B cell (primary cell): ENCODE measurements around the gene GTF3C6. TPM values are rescaled to one million over a fixed set of nuclear protein-coding genes. Genes with fewer than 3 reads are reported as not detected.

Experiments
- ATAC-seq: fragments of 200-7000 bp; cut with Tn5 transposase; one replicate; pipeline ENCODE4 v1.10.0; 2021; ENCODE audit warnings: low read depth, mild to moderate bottlenecking, moderate number of reproducible peaks, moderate library complexity
- CTCF ChIA-PET: fragments of 350-600 bp; sonication (Branson Sonifier 250); formaldehyde crosslinking; loops from one replicate; lab custom pipeline; 2021; ENCODE audit warnings: antibody characterized with exemption, inconsistent platforms; lab: Charles Lee
- POLR2A ChIA-PET: fragments of 350-600 bp; sonication (Branson Sonifier 250); formaldehyde crosslinking; loops from one replicate; lab custom pipeline; 2021; ENCODE audit warnings: antibody characterized with exemption; lab: Charles Lee
- DNase-seq: peaks from one replicate; pipeline ENCODE4 v3.0.0; 2013
- H2AFZ ChIP-seq: 2 replicates; pipeline ENCODE4 v1.6.1; 2012; ENCODE audit warnings: mild to moderate bottlenecking, low read depth, low read length; ENCODE audit not compliant: insufficient read depth, poor library complexity, severe bottlenecking
- H3K27ac ChIP-seq, 2 donors: 1 replicate in 1 of 2; 2 replicates in 1 of 2; pipeline ENCODE4 v1.5.1; 2012 to 2013; ENCODE audit warnings: low read length in 2 of 2, mild to moderate bottlenecking in 2 of 2, moderate library complexity in 1 of 2
- H3K27me3 ChIP-seq, 4 experiments: fragments of 200-600 bp in 1 of 4; sonication (generic) in 1 of 4; replicated peaks in 1 of 4; 1 replicate in 2 of 4; 2 replicates in 2 of 4; pipeline versions ENCODE4 v1.6.1 to v1.7.0; 2013 to 2016; ENCODE audit warnings: low read length in 3 of 4, mild to moderate bottlenecking in 2 of 4, mixed read lengths in 1 of 4, moderate library complexity in 1 of 4; ENCODE audit not compliant: insufficient read depth in 4 of 4, control insufficient read depth in 3 of 4; ENCODE audit errors: control extremely low read depth in 1 of 4
- H3K36me3 ChIP-seq, 2 experiments: replicated peaks in 1 of 2; 1 replicate in 1 of 2; 2 replicates in 1 of 2; pipeline versions ENCODE4 v1.6.1 to v1.7.1; 2013; ENCODE audit warnings: low read length in 1 of 2; ENCODE audit not compliant: insufficient read depth in 2 of 2, control insufficient read depth in 1 of 2; ENCODE audit errors: control extremely low read depth in 1 of 2, extremely low read depth in 1 of 2
- H3K4me1 ChIP-seq, 2 donors: fragments of 200-600 bp in 1 of 2; sonication (generic) in 1 of 2; 1 replicate in 1 of 2; 2 replicates in 1 of 2; pipeline versions ENCODE4 v1.5.1 to v1.6.1; 2013 to 2017; ENCODE audit warnings: low read length in 2 of 2; ENCODE audit not compliant: control insufficient read depth in 2 of 2, insufficient read depth in 2 of 2
- H3K4me2 ChIP-seq: replicated peaks from 2 replicates; pipeline ENCODE3; 2012; ENCODE audit warnings: mild to moderate bottlenecking, low read depth, low read length; ENCODE audit not compliant: poor library complexity, severe bottlenecking
- H3K4me3 ChIP-seq, 5 experiments: fragments of 200-600 bp in 1 of 5; sonication (generic) in 1 of 5; 1 replicate in 3 of 5; 2 replicates in 2 of 5; pipeline versions ENCODE4 v1.5.1 to v1.7.0; 2011 to 2016; ENCODE audit warnings: low read length in 4 of 5, mild to moderate bottlenecking in 4 of 5, low read depth in 2 of 5, control low read depth in 1 of 5, moderate library complexity in 1 of 5; ENCODE audit not compliant: insufficient read depth in 1 of 5; ENCODE audit errors: control extremely low read depth in 1 of 5, extremely low read depth in 1 of 5
- H3K79me2 ChIP-seq: fragments of 200-600 bp; sonication (generic); one replicate; pipeline ENCODE4 v1.6.0; 2016; ENCODE audit warnings: low read length; ENCODE audit not compliant: control insufficient read depth, insufficient read depth
- H3K9ac ChIP-seq: fragments of 200-600 bp; sonication (generic); 2 replicates; pipeline ENCODE4 v1.6.1; 2017; ENCODE audit warnings: mild to moderate bottlenecking, low read length, moderate library complexity
- H3K9me3 ChIP-seq, 3 donors: one replicate each; pipeline versions ENCODE4 v1.6.1 to v1.7.1; 2013; ENCODE audit warnings: low read length in 2 of 3; ENCODE audit not compliant: control insufficient read depth in 2 of 3, insufficient read depth in 1 of 3; ENCODE audit errors: control extremely low read depth in 1 of 3
- H4K20me1 ChIP-seq: 2 replicates; pipeline ENCODE4 v1.6.0; 2012; ENCODE audit warnings: mild to moderate bottlenecking, low read length; ENCODE audit not compliant: insufficient read depth, control insufficient read depth, poor library complexity, severe bottlenecking
- H3K27ac Mint-ChIP-seq: one replicate; pipeline ENCODE4 v1.8.0; 2021; ENCODE audit warnings: mixed read lengths
- H3K27me3 Mint-ChIP-seq: one replicate; pipeline ENCODE4 v1.8.0; 2021; ENCODE audit warnings: mixed read lengths
- H3K4me1 Mint-ChIP-seq: one replicate; pipeline ENCODE4 v1.8.0; 2021; ENCODE audit warnings: mixed read lengths
- H3K4me3 Mint-ChIP-seq: one replicate; pipeline ENCODE4 v1.8.0; 2021; ENCODE audit warnings: mixed read lengths
- H3K9me3 Mint-ChIP-seq: one replicate; pipeline ENCODE4 v1.8.0; 2022; ENCODE audit warnings: mixed read lengths; ENCODE audit not compliant: insufficient read depth
- CTCF ChIP-seq: fragments of 200-600 bp; IDR thresholded peaks from one replicate; pipeline ENCODE4 v1.8.0; 2022; ENCODE audit warnings: antibody characterized with exemption, mild to moderate bottlenecking
- EZH2 ChIP-seq: IDR thresholded peaks from 2 replicates; pipeline ENCODE4 v1.6.1; 2012; ENCODE audit warnings: borderline replicate concordance, low read depth, mild to moderate bottlenecking, moderate library complexity, low read length; ENCODE audit not compliant: insufficient read depth, poor library complexity, severe bottlenecking
- WGBS: methylation state at CpG from one replicate; pipeline ENCODE4 v1.1.5; 2013; ENCODE audit warnings: missing lambda C conversion rate; ENCODE audit not compliant: insufficient coverage; 5-methylcytosine and 5-hydroxymethylcytosine counted together
- intact Hi-C: fragments of 100-400 bp; cut with micrococcal nuclease; formaldehyde crosslinking; loops from one replicate; pipeline ENCODE4 v1.10.0; 2022
- polyA minus RNA-seq: library from RNA; depleted of rRNA, polyadenylated mRNA; stranded (reverse); fragments of >200 nt; gene quantifications from 2 replicates; pipeline ENCODE4 v1.2.3, GENCODE V29; 2012
- polyA plus RNA-seq: library from polyadenylated mRNA; depleted of rRNA; stranded (reverse); fragments of >200 nt; gene quantifications from 2 replicates; pipeline ENCODE4 v1.2.3, GENCODE V29; 2012
- total RNA-seq, 2 donors: library from RNA; stranded (reverse); fragments of 120-200 nt in 1 of 2; gene quantifications; 1 replicate in 1 of 2; 2 replicates in 1 of 2; pipeline versions ENCODE4 v1.2.3 to v1.2.4, GENCODE V29; 2013 to 2022

Gene GTF3C6
- total RNA-seq: 34.7 and 36.4 TPM in 2 replicates
- 40.9 TPM for total RNA-seq (2013)
- polyA plus RNA-seq: 5.1 and 14.4 TPM in 2 replicates
- polyA minus RNA-seq: 6.7 and 7.3 TPM in 2 replicates

GRCh38 chr6:110958329-110959192 is at the start of gene GTF3C6:
TSS of gene GTF3C6 (plus strand) at chr6:110958706. CDS start at chr6:110958770, 64 bp downstream.
- Mint-ChIP-seq H3K4me1 (peaks cover 17% of the 10 kb centered on the region), H3K27me3 (peaks cover 4% of the 10 kb centered on the region), H3K4me3 (peak within 1 kb of the TSS; percentile 98), H3K27ac (peak within 1 kb of the TSS; percentile 98), H3K9me3 (peaks cover 2% of the 10 kb centered on the region)
- Histone ChIP-seq H3K36me3 (peaks cover 5 to 15% of the 10 kb centered on the region in 2 experiments), H3K27me3 (no peaks in the 10 kb centered on the region), H4K20me1 (no peaks in the 10 kb centered on the region), H3K9ac (peak within 1 kb of the TSS; percentile 94), H3K79me2 (peaks cover 6% of the 10 kb centered on the region), H3K27ac (peak within 1 kb of the TSS; percentile 88 to 94), H2AFZ (peak within 1 kb of the TSS; percentile 99), H3K4me1 (peaks cover 8 to 16% of the 10 kb centered on the region in 2 donors), H3K4me2 (peak within 1 kb of the TSS; percentile 79), H3K4me3 (peak within 1 kb of the TSS; percentile 65 to 96 (median 93)), H3K9me3 (no peaks in the 10 kb centered on the region)
- CTCF ChIA-PET: interaction anchor here (1.0 to 2.1 kb wide), 7 partner anchors 9 to 277 kb away, joined by 3 to 13 read pairs (median 5); partner anchors contain the start of genes AMD1, CDK19 and RPF2
- POLR2A ChIA-PET: interaction anchor here (0.6 to 3.0 kb wide), 5 partner anchors 24 to 524 kb away, joined by 3 to 15 read pairs (median 14); partner anchors contain the start of genes AMD1, CDK19, REV3L and RPF2
- WGBS: under 1% methylated on average over 65 of the region's 70 CpGs
- DNase-seq: peak; percentile 94
- ATAC-seq: peak; percentile 99
- intact Hi-C loops: loop anchor here (1.0 kb wide), 3 partner anchors 23 to 143 kb away; partner anchors contain the start of genes AMD1 and CDK19
- TF ChIP-seq CTCF (no peak), EZH2 (no peak)
